Measurements from ENCODE around the gene INO80. TPM values are rescaled to one million over a fixed set of nuclear protein-coding genes. Genes with fewer than 3 reads are reported as not detected.

Gene INO80
- total RNA-seq, 4 donors from 2014 or later, result 22.4 to 28.7 (median 24.0) TPM

- DNase-seq (ENCODE audit: extremely low spot score), result no peak
- no peaks in the 10 kb centered on the region for H3K9me3 ChIP-seq
- no peak for TF ChIP-seq CTCF (IDR thresholded peaks at IDR 0.05)
- TF ChIP-seq POLR2A (IDR thresholded peaks at IDR 0.05; ENCODE audit: low read depth), result no peak
- no peak for TF ChIP-seq EP300 (IDR thresholded peaks at IDR 0.05)
- no peak for TF ChIP-seq POLR2AphosphoS5 (IDR thresholded peaks at IDR 0.05)
- H3K27me3 ChIP-seq, result no peaks in the 10 kb centered on the region
- peaks cover 0 to 42% (median 19%) of the 10 kb centered on the region in 4 donors for H3K36me3 ChIP-seq
- H3K27ac ChIP-seq (replicated peaks in 1 of 4), result no peak overlapping the region
- peaks cover 0 to 8% (median 2%) of the 10 kb centered on the region in 4 donors for H3K4me1 ChIP-seq
- no peak overlapping the region for H3K4me3 ChIP-seq
- WGBS, result 76% methylated on average over 5 of the region's 5 CpGs
- intact Hi-C loops (cut with DNase I), result no loop called here
Observed at GRCh38 chr15:41031232-41032078, 84.6 kb downstream of the INO80 start.

DNA sequence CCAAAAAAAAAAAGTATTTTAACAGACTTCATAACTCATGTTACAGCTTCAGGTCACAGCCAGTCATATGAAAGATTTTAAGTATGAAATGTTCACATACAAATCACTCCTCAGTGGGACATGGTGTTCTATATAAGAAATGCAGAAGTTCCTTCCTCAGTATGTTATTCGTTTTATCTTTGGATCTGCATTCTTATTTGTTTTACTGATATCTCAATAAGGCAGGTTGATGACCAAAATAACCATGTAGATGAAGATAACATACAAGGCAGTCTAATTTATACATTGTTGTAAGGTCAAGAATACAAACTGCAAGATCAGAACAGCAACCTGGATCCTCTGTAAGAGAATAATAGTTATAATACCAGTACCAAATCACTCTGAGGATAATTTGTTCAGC, 87.2 kb downstream of the INO80 start:
- Histone ChIP-seq H3K4me1 (peaks cover 8 to 34% (median 28%) of the 10 kb centered on the region in 4 donors), H3K9me3 (no peaks in the 10 kb centered on the region), H3K27me3 (no peaks in the 10 kb centered on the region), H3K27ac (replicated peaks in 1 of 4) (no peak overlapping the region), H3K36me3 (peaks cover 0 to 46% (median 26%) of the 10 kb centered on the region in 4 donors), H3K4me3 (no peak overlapping the region)
- 88% methylated on average over 1 of the region's 1 CpG for WGBS
- no peak for DNase-seq (ENCODE audit: extremely low spot score)
- TF ChIP-seq CTCF (IDR thresholded peaks at IDR 0.05) (no peak), POLR2A (IDR thresholded peaks at IDR 0.05; ENCODE audit: low read depth) (no peak), EP300 (IDR thresholded peaks at IDR 0.05) (no peak), POLR2AphosphoS5 (IDR thresholded peaks at IDR 0.05) (no peak)
- intact Hi-C loops (cut with DNase I), result no loop called here

GRCh38 chr15:41025393-41025792, 90.7 kb downstream of the INO80 start:
- 95% methylated on average over 4 of the region's 4 CpGs for WGBS
- peaks cover 0 to 44% (median 23%) of the 10 kb centered on the region in 4 donors for H3K36me3 ChIP-seq
- intact Hi-C loops (cut with DNase I), result no loop called here

GRCh38 chr15:41024885-41025284, 91.2 kb downstream of the INO80 start:
- Histone ChIP-seq H3K4me1 (peaks cover 8 to 53% (median 43%) of the 10 kb centered on the region in 4 donors), H3K36me3 (peaks cover 0 to 44% (median 25%) of the 10 kb centered on the region in 4 donors), H3K4me3 (no peak overlapping the region), H3K9me3 (no peaks in the 10 kb centered on the region), H3K27me3 (no peaks in the 10 kb centered on the region), H3K27ac (replicated peaks in 1 of 4) (peak overlapping the region; percentile 67 to 73 (median 70))
- intact Hi-C loops (cut with DNase I), result no loop called here
- WGBS, result 51% methylated on average over 2 of the region's 2 CpGs
- DNase-seq (ENCODE audit: extremely low spot score), result no peak
- no peak for TF ChIP-seq CTCF (IDR thresholded peaks at IDR 0.05)
- TF ChIP-seq EP300 (IDR thresholded peaks at IDR 0.05), result no peak
- no peak for TF ChIP-seq POLR2AphosphoS5 (IDR thresholded peaks at IDR 0.05)
- no peak for TF ChIP-seq POLR2A (IDR thresholded peaks at IDR 0.05; ENCODE audit: low read depth)

More at GRCh38 chr15:41025393-41025792, 90.7 kb downstream of the INO80 start:
- TF ChIP-seq POLR2AphosphoS5 (IDR thresholded peaks at IDR 0.05) (no peak), EP300 (IDR thresholded peaks at IDR 0.05) (no peak), CTCF (IDR thresholded peaks at IDR 0.05) (no peak), POLR2A (IDR thresholded peaks at IDR 0.05; ENCODE audit: low read depth) (no peak)
- H3K4me1 ChIP-seq, result peaks cover 8 to 53% (median 43%) of the 10 kb centered on the region in 4 donors
- H3K27me3 ChIP-seq, result no peaks in the 10 kb centered on the region
- no peaks in the 10 kb centered on the region for H3K9me3 ChIP-seq
- H3K4me3 ChIP-seq, result no peak overlapping the region
- H3K27ac ChIP-seq (replicated peaks in 1 of 4), result peak overlapping the region; percentile 67 to 73 (median 70)
- DNase-seq (ENCODE audit: extremely low spot score), result no peak

All from esophagus muscularis mucosa (tissue), 4 donors.